Measurements from ENCODE around the gene ANXA8L1.
"Not testable (repeated sequence)": the region's sequence is repeated elsewhere in the genome, so short reads cannot be mapped to it uniquely, and the experiment has no call there.

- TF ChIP-seq CTCF (IDR thresholded peaks at IDR 0.05; ENCODE audit: insufficient read depth, low read length, poor library complexity, severe bottlenecking); EZH2phosphoT487 (conservative IDR thresholded peaks at IDR 0.05; ENCODE audit: low read length): not testable (repeated sequence)
These were observed 11.8 kb downstream of the ANXA8L1 start for GRCh38 chr10:46387309-46387902.

Measured in SU-DHL-6 (cell line).